Measurements from ENCODE around the gene KRTAP10-7. TPM values are rescaled to one million over a fixed set of nuclear protein-coding genes. Genes with fewer than 3 reads are reported as not detected.

The KRTAP10-7 gene
- total RNA-seq, 2 experiments from 2014 or later, result not detected

DNA sequence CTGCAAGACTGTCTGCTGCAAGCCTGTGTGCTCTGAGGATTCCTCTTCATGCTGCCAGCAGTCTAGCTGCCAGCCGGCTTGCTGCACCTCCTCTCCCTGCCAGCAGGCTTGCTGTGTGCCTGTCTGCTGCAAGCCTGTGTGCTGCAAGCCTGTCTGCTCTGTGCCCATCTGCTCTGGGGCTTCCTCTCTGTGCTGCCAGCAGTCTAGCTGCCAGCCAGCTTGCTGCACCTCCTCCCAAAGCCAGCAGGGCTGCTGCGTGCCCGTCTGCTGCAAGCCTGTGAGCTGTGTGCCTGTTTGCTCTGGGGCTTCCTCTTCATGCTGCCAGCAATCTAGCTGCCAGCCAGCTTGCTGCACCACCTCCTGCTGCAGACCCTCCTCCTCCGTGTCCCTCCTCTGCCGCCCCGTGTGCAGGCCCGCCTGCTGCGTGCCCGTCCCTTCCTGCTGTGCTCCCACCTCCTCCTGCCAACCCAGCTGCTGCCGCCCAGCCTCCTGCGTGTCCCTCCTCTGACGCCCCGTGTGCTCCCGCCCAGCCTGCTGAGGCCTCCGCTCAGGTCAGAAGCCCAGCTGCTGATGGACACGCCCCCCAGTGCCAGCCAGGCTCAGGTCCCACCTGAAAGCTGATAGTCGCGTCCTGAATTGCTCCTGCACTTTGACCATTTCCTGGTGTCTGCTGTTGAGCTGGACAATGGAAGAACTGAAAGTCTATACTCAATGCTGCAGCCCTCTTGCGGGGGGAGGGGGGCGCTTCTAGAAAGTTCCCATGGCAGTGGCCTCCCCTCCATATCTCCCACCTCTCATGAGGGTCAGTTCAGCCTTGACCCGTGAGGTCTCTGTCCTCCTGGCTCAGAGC lies 25.7 kb upstream of the KRTAP10-7 start:
- Histone ChIP-seq H3K36me3 (ENCODE audit: insufficient read depth, low read length) (no peaks in the 10 kb centered on the region), H4K20me1 (ENCODE audit: insufficient read depth, low read length) (no peaks in the 10 kb centered on the region), H2AFZ (ENCODE audit: low read length) (no peak overlapping the region), H3K9me3 (ENCODE audit: low read length) (no peaks in the 10 kb centered on the region), H3K4me3 (ENCODE audit: low read depth, low read length, poor library complexity, severe bottlenecking) (no peak overlapping the region), H3K9me2 (ENCODE audit: insufficient read depth, low read length) (no peaks in the 10 kb centered on the region), H3K4me2 (ENCODE audit: low read length) (no peak overlapping the region), H3K27ac (ENCODE audit: low read depth, low read length, poor library complexity, severe bottlenecking) (no peak overlapping the region), H3K79me2 (ENCODE audit: insufficient read depth, low read depth, low read length) (no peaks in the 10 kb centered on the region), H3K4me1 (ENCODE audit: insufficient read depth, low read length, poor library complexity, severe bottlenecking) (no peaks in the 10 kb centered on the region)
- no peak for DNase-seq (ENCODE audit: low spot score)
- POLR2A ChIA-PET, result no interaction called here
- intact Hi-C loops (cut with micrococcal nuclease; ENCODE audit: unreplicated experiment), result no loop called here
- TF ChIP-seq, protein P1, sequence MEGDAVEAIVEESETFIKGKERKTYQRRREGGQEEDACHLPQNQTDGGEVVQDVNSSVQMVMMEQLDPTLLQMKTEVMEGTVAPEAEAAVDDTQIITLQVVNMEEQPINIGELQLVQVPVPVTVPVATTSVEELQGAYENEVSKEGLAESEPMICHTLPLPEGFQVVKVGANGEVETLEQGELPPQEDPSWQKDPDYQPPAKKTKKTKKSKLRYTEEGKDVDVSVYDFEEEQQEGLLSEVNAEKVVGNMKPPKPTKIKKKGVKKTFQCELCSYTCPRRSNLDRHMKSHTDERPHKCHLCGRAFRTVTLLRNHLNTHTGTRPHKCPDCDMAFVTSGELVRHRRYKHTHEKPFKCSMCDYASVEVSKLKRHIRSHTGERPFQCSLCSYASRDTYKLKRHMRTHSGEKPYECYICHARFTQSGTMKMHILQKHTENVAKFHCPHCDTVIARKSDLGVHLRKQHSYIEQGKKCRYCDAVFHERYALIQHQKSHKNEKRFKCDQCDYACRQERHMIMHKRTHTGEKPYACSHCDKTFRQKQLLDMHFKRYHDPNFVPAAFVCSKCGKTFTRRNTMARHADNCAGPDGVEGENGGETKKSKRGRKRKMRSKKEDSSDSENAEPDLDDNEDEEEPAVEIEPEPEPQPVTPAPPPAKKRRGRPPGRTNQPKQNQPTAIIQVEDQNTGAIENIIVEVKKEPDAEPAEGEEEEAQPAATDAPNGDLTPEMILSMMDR (conservative IDR thresholded peaks at IDR 0.05; ENCODE audit: low read length), result no peak
- TF ChIP-seq EZH2phosphoT487 (IDR thresholded peaks at IDR 0.05; ENCODE audit: borderline replicate concordance, low read depth, low read length), result no peak
- no TSS peak for BruUV-seq (replicated peaks)
- CTCF ChIA-PET (ENCODE audit: unreplicated experiment), result no interaction called here

DNA sequence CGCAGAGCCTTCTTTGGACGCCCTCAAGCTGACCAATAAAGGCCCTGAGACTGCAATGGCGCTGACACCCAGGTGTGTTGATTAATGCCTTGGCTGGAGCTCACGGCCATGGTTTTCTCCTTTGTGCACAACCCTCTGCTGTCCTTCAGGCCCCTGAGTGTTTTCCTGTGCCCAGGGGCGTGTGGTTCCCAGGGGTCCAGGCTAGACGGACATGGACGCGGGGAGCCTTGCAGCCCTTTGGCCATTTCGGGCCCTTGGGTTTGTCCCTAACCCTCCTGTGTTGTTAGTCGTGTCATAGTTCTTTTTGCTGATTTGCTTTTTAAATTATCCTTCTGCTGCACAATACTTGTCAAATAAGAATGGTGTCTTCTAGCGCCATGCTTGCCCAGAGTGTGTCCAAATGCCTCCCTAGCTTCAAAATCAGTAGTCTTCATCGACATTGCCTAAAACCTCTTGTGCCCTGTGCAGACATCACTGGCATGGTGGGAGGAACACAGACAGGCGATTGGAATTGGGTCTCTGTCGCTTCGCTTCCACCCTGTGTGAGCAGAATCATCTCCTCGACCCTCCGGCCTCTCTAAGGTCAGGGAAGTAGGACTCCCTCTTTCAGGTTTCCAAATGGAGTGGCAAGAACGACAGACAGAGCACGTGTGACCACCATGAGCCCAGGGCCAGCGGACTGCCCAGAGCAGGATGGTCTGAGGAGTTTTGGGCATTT lies 24.9 kb upstream of the KRTAP10-7 start:
- H3K9me2 ChIP-seq (ENCODE audit: insufficient read depth, low read length), result no peaks in the 10 kb centered on the region
- TF ChIP-seq EZH2phosphoT487 (IDR thresholded peaks at IDR 0.05; ENCODE audit: borderline replicate concordance, low read depth, low read length), result no peak
- TF ChIP-seq, protein P1 (conservative IDR thresholded peaks at IDR 0.05; ENCODE audit: low read length), result no peak
- no TSS peak for BruUV-seq (replicated peaks)
- no peaks in the 10 kb centered on the region for H3K36me3 ChIP-seq (ENCODE audit: insufficient read depth, low read length)
- H3K9me3 ChIP-seq (ENCODE audit: low read length), result no peaks in the 10 kb centered on the region
- H2AFZ ChIP-seq (ENCODE audit: low read length), result no peak overlapping the region
- POLR2A ChIA-PET, result no interaction called here
- intact Hi-C loops (cut with micrococcal nuclease; ENCODE audit: unreplicated experiment), result no loop called here
- no peak for DNase-seq (ENCODE audit: low spot score)
- H3K4me3 ChIP-seq (ENCODE audit: low read depth, low read length, poor library complexity, severe bottlenecking), result no peak overlapping the region
- H3K27ac ChIP-seq (ENCODE audit: low read depth, low read length, poor library complexity, severe bottlenecking), result no peak overlapping the region
- no peaks in the 10 kb centered on the region for H4K20me1 ChIP-seq (ENCODE audit: insufficient read depth, low read length)
- no peak overlapping the region for H3K4me2 ChIP-seq (ENCODE audit: low read length)
- CTCF ChIA-PET (ENCODE audit: unreplicated experiment), result no interaction called here
- no peaks in the 10 kb centered on the region for H3K4me1 ChIP-seq (ENCODE audit: insufficient read depth, low read length, poor library complexity, severe bottlenecking)
- H3K79me2 ChIP-seq (ENCODE audit: insufficient read depth, low read depth, low read length), result no peaks in the 10 kb centered on the region

DNA sequence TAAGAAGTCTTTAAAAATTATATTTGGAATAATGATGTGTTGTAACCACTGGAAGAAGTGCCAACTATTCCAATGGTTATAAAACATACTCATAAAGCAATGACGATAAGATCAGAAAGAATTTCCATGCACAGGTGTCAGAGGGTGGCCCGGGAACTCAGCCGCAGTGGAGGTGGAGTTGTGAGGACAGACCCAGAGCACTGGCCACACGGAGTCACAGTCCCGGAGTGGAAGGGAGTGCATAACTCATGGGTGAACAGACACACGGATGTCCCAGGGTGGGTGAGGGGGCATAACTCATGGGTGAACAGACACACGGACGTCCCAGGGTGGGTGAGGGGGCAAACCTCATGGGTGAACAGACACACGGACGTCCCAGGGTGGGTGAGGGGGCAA lies 24.4 kb upstream of the KRTAP10-7 start:
- intact Hi-C loops (cut with micrococcal nuclease; ENCODE audit: unreplicated experiment), result no loop called here
- POLR2A ChIA-PET, result no interaction called here
- H3K79me2 ChIP-seq (ENCODE audit: insufficient read depth, low read depth, low read length), result no peaks in the 10 kb centered on the region
- H2AFZ ChIP-seq (ENCODE audit: low read length), result no peak overlapping the region
- no peak for DNase-seq (ENCODE audit: low spot score)
- H3K4me1 ChIP-seq (ENCODE audit: insufficient read depth, low read length, poor library complexity, severe bottlenecking), result no peaks in the 10 kb centered on the region
- no peak overlapping the region for H3K4me2 ChIP-seq (ENCODE audit: low read length)
- no peaks in the 10 kb centered on the region for H4K20me1 ChIP-seq (ENCODE audit: insufficient read depth, low read length)
- H3K27ac ChIP-seq (ENCODE audit: low read depth, low read length, poor library complexity, severe bottlenecking), result no peak overlapping the region
- CTCF ChIA-PET (ENCODE audit: unreplicated experiment), result no interaction called here
- 0 out of 2 replicates have a peak, but pooled peaks cover 1% of the 10 kb centered on the region for H3K9me3 ChIP-seq (ENCODE audit: low read length)
- TF ChIP-seq, protein P1 (conservative IDR thresholded peaks at IDR 0.05; ENCODE audit: low read length), result no peak
- no peak for TF ChIP-seq EZH2phosphoT487 (IDR thresholded peaks at IDR 0.05; ENCODE audit: borderline replicate concordance, low read depth, low read length)
- H3K36me3 ChIP-seq (ENCODE audit: insufficient read depth, low read length), result no peaks in the 10 kb centered on the region
- no peak overlapping the region for H3K4me3 ChIP-seq (ENCODE audit: low read depth, low read length, poor library complexity, severe bottlenecking)
- no peaks in the 10 kb centered on the region for H3K9me2 ChIP-seq (ENCODE audit: insufficient read depth, low read length)
- no TSS peak for BruUV-seq (replicated peaks)
